GM10248 (cell line): ENCODE results near the gene ABCG4.
"Not testable (repeated sequence)": the region's sequence is repeated elsewhere in the genome, so short reads cannot be mapped to it uniquely, and the experiment has no call there.

Experiments used
- CTCF ChIA-PET: fragments of 300-600 bp; sonication (Branson Sonifier 250); formaldehyde crosslinking; extraction: SDS; loops from one replicate; lab custom pipeline; 2021; ENCODE audit warnings: antibody characterized with exemption; lab: Yijun Ruan, JAX
- POLR2A ChIA-PET: fragments of 350-650 bp; sonication (Branson Sonifier 250); formaldehyde crosslinking; extraction: SDS; loops from one replicate; lab custom pipeline; 2020; ENCODE audit warnings: antibody characterized with exemption; lab: Yijun Ruan, JAX
- DNase-seq: peaks from one replicate; pipeline ENCODE4 v3.0.0; 2012; ENCODE audit errors: extremely low spot score
- CTCF ChIP-seq: IDR thresholded peaks from 2 replicates; pipeline ENCODE4 v1.5.1; 2012; ENCODE audit warnings: mild to moderate bottlenecking, low read depth; ENCODE audit errors: extremely low read depth, missing control alignments, control extremely low read depth

Gene ABCG4

DNA sequence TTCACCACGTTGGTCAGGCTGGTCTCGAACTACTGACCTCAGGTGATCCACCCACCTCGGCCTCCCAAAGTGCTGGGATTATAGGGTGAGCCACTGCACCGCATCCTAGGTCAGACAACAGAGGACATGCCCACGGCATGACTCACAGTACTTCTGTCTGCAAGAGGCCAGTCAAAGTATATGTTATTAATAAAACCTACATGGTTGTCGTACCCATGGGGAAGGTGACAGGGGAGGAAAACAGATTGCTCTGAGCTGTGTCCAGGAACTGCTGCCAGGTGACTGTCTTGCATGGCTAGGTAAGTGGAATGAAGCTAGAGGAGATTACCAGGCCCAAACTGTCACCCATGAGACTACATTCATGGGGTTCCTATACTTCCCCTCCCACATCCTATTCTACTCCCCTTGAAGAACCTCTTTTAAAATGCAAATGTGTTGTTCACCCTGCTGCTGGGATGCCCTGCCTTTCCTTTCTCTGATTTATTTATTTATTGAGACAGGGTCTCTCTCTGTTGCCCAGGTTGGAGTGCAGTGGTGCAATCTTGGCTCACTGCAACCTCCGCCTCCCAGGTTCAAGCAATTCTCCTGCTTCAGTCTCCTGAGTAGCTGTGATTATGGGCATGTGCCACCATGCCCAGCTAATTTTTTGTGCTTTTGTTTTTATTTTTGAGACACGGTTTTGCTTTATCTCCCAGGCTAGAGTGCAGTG is 17.7 kb downstream of the ABCG4 start:
- POLR2A ChIA-PET: no interaction called here
- CTCF ChIA-PET: interaction anchor here (0.9 to 5.3 kb wide), 12 partner anchors 11 to 172 kb away, joined by 3 to 46 read pairs (median 4); partner anchors contain the start of gene HINFP
- TF ChIP-seq CTCF: no peak
- no peak for DNase-seq

DNA sequence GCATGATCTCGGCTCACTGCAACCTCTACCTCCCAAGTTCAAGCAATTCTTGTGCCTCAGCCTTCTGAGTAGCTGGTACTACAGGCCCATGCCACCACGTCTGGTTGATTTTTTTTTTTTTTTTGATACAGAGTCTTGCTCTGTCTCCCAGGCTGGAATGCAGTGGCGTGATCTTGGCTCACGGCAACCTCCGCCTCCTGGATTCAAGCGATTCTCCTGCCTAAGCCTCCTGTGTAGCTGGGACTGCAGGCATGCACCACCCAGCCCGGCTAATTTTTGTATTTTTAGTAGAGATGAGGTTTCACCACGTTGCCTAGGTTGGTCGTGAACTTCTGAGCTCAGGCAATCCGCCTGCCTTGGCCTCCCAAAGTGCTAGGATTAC is 18.2 kb downstream of the ABCG4 start:
- CTCF ChIA-PET: interaction anchor here (0.9 to 5.3 kb wide), 11 partner anchors 10 to 171 kb away, joined by 3 to 46 read pairs (median 4); no protein-coding TSS in a partner anchor
- POLR2A ChIA-PET, DNase-seq: not testable (repeated sequence)

- DNase-seq: no peak
- CTCF ChIA-PET: interaction anchor here (1.6 to 5.3 kb wide), 3 partner anchors 14 to 156 kb away, joined by 4 to 46 read pairs (median 6); no protein-coding TSS in a partner anchor
- POLR2A ChIA-PET: no interaction called here
- no peak for TF ChIP-seq CTCF
Measured at GRCh38 chr11:119167933-119168332, 19.1 kb downstream of the ABCG4 start.

DNA sequence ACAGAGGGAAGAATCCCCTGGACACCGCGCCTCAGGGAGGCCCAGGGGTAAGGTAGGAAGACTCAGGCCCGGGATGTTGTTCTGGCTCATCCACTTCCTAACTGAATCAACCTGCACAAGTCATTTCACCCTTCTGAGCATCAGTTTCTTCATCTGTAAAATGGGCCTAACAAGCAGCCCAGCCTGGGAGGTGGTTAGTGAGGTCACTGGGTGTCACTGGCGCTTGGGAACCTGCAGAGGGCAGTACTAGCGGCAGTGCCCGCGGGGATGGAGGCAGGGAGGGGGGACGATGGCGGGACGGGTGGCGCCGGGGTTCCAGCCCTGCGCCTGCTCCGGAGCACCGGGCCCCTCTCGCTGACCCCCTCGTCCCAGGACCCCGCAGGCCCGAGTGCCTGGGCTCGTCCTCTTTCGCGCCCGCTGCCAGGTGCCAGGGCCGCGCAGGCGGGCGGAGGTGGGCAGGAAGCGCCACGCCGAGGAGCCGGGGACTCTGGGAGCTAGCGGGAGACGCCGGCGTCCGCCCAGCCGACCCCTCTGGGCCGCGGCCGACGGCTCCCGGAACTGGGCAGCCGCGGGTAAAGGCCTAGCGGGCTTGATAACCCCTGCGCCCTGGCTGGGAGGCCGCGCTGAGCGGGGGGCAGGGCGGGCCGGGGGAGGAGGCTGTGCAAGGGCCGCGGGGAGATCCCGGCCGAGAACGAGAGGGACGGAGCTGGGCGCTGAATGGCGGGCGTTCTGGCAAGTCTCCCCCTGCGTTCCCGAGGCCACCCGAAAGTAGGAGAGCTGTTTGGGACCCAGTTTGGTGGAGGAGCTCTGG is 19.8 kb downstream of the ABCG4 start, which contains the start of gene NLRX1:
TSS of gene NLRX1 (plus strand) at position 255 of the 811 bp plus-strand sequence. CDS start 2,679 bp downstream, outside the sequence.
- CTCF ChIA-PET: interaction anchor here (0.6 to 5.3 kb wide), 38 partner anchors 9 to 206 kb away, joined by 3 to 46 read pairs (median 4); no protein-coding TSS in a partner anchor
- DNase-seq: peak; percentile 96
- TF ChIP-seq CTCF: peak; percentile 98
- POLR2A ChIA-PET: no interaction called here

GRCh38 chr11:119169282-119169719 is 20.4 kb downstream of the ABCG4 start:
- TF ChIP-seq CTCF: no peak
- DNase-seq: peak; percentile 70
- ChIA-PET CTCF (interaction anchor here (0.6 to 3.0 kb wide), 38 partner anchors 9 to 205 kb away, joined by 3 to 45 read pairs (median 4); no protein-coding TSS in a partner anchor), POLR2A (no interaction called here)

GRCh38 chr11:119172513-119172912 is 23.7 kb downstream of the ABCG4 start:
- ChIA-PET CTCF (no interaction called here), POLR2A (no interaction called here)
- no peak for TF ChIP-seq CTCF
- DNase-seq: no peak
